CD4-positive, alpha-beta T cell treated with Interleukin-21 for 1 hour (primary cell): Measurements from ENCODE around the gene LRRC25.
A peak's percentile ranks its signal among the peaks of the same experiment; 100 is the strongest.
"Not testable (repeated sequence)": the region's sequence is repeated elsewhere in the genome, so short reads cannot be mapped to it uniquely, and the experiment has no call there.

Experiments
- DNase-seq: peaks from one replicate; pipeline ENCODE4 v3.0.0-alpha.2; 2020

The LRRC25 gene

DNA sequence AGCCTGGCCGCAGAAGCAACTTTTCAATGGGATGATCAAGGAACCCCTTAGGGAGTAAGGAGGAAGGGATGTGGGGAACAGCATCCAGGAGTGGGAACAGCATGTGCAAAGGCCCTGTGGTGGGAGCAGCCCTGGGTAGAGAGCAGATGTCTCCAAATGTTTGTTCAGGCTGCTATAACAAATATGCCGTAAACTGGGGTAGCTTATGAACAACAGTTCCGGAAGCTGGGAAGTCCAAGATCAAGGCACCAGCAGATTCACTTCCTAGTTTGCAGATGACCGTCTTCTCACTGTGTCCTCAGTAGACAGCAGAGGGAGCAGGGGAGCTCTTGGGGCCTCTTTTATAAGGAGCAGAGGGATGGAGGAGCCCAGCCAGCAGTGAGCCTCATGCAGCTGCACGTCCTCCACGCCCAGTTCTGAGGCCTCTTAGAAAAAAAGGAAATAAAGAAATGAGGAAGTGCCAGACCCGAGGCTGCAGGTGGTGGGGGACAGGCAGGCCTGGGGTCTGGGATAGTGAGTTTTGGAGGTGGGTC, 4.2 kb upstream of the LRRC25 start:
- peak; percentile 47 for DNase-seq

DNA sequence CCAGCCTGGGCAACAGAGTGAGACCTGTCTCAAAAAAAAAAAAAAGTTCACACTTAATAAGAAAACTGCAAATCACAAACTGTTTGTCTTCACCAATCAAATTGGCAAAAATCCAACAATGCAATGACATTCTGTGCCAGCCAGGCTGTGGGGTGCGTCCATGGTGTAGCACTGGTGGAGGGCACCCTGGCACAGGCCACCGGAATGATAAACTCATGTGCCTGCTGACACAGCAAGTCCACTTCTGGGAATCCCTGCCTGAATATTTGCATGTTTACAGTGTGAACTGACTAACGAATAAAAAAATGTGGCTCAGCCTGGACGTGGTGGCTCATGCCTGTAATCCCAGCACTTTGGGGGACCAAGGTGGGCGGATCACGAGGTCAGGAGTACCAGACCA, 1.6 kb upstream of the LRRC25 start:
- DNase-seq = no peak

DNA sequence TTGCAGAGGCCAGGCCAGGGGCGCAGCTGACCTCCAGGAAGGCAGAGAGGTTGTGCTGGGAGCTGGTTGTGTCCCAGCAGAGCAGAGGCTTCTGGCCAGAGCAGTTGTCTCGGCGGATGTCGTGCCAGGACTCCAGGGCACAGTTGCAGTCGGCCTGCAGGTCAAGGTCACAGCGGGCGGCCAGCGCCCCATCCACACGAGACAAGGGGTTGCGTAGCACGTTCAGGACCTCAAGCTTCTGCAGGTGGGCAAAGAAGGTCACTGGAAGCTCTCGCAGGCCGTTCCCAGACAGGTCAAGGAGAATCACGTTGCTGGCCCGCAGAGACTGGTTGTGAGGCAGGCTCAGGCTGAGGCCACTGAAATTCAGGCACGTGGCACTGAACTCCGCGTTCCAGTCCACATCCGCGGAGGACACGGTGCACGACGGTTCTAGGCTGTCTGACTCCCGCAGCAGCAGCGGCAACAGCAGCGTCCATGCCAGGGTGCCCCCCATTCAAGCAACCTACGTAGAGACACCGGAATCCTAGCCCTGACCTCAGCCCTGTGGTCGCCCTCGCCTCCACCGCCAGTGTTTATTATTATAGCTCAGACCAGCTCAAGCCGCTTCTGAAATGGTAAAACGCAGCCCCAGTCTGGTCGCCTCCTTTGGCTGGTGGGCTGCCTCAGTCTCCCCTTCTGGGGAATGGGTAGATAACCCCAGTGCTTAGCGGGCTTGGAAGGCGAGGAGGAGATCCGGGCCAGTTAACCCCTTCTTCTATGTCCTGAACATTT, 766 bp downstream of the LRRC25 start:
- DNase-seq = no peak

DNA sequence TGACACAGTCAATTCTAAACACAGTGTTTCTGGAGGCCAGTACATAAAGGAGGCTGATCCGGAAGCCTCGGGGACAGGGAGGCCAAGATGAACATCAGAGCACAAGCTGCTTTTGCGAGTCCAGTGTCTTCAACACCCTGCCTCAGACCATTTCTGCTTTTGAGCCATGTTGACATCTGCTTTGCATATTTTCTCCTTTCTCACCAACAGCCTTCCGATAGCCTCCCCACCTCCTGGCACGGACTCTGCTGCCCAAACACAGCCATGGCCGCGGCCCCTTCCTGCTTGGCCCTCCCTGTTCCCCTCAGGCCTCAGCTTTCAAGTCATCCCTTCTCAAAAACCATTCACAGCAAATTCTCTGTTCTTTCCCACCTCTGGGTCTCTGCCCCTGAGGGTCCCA, 3.6 kb downstream of the LRRC25 start:
- DNase-seq = no peak

DNA sequence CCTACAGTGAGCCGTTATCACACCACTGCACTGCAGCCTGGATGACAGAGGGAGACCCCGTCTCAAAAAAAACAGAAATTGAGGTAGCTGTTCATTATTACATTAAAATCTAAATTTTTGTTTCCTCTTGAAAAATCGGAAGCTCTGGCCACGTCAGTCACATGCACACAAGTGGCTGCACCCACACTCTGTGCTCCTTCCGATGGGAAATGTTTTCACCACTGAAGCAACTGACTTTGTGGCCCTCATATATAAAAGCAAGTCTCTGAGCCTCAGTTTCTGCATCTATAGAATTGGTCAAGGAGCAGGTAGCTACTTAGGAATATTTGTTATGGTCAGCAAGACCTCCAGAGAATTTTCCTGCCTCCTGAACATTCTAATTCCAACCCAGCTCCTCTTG, 4.5 kb downstream of the LRRC25 start:
- no peak for DNase-seq

DNA sequence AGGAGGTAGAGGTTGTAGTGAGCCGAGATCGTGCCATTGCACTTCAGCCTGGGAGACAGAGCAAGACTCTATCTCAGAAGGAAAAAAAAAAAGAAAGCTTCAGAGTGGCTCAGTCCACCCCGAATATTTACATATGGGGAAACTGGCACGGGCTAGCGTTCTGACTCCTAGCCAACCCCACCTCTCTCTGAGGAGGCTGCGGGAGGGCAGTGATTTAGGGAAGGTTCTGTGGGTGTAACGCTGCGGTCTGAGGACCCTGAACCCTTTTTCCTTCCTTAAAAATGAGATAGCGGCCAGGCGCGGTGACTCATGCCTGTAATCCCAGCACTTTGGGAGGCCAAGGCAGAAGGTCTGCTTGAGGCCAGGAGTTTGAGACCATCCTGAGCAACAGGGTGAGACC, 5.0 kb downstream of the LRRC25 start:
- peak; percentile 23 for DNase-seq

DNA sequence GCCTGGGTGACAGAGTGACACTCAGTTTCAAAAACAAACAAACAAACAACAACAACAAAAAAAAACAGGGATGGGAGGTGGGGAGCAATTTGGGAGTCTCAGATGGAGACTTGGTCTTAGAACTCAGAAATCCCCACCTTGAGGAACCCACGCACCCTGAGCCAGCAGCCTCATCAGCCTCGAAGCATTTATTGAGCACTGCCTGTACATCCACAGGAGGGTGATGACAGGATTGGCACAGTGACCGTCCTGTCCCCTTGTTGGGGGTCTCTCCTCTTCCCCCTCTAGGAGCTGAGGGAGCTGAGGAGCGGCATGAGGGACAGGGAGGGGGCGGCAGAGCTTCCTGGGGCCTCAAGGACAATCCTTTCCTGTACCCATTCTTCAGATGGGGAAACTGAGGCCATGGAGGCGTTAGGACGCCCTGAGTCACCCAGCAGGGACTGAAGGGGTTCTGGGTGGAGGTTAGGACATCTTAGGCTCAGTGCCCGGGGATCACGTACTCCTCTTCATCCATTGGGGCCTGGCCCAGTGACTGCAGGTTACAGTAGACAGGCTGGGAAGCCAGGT, 5.8 kb downstream of the LRRC25 start:
- DNase-seq = no peak

DNA sequence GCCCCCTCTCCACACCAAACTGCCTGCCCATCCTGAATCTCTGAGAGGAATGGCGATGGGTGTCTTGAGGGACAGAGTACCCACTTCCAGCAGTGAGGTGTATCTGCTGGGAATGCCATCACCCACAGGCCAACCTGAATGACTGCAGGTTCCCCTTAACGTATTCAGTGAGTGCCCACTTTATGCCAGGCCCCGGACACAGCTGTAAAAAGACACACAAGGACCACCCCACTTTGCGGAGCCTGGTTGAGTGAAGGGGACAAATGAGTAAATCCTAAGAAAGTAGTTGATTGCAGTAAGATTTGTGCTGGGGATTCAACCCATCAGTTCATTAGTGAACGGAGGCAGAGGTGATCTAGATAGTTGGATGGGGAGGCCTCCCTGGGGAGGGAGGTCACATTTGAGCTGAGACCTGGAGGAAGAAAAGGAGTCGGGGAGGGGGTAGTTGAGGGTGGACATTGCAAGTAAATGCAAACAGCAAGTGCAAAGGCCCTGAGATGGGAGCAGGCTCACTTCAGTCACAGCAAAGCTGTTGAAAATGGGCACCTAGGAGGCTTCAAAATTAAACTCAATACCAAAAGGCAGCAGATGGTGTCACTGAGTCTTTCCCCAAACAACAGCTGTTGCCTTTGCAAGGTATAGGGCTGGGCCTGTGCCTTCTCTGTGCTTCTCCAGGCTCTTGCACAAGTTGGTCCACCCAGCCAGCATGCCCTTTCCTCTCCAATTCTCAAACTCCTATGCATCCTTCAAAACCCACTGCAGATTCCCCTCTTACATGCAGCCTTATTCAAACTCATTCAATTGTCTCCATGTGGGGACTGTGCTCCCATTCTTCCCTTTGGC, 7.1 kb downstream of the LRRC25 start:
- no peak for DNase-seq

DNA sequence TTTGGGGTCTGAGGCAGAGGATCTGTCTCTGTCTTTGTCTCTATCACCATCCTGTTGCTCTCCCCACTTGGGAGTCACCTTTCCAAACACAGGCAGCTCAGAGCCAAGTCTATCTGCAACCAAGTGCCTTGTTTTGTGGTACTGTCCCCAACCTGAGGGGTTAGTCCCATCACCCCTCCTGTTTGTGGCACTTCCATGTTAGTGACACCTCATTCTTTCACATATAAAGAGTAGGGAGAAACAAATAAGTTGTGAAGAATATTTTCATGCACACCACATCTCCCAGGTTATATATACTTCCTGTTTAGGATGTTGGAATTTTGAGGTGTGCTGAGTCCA, 7.7 kb downstream of the LRRC25 start:
- no peak for DNase-seq

DNA sequence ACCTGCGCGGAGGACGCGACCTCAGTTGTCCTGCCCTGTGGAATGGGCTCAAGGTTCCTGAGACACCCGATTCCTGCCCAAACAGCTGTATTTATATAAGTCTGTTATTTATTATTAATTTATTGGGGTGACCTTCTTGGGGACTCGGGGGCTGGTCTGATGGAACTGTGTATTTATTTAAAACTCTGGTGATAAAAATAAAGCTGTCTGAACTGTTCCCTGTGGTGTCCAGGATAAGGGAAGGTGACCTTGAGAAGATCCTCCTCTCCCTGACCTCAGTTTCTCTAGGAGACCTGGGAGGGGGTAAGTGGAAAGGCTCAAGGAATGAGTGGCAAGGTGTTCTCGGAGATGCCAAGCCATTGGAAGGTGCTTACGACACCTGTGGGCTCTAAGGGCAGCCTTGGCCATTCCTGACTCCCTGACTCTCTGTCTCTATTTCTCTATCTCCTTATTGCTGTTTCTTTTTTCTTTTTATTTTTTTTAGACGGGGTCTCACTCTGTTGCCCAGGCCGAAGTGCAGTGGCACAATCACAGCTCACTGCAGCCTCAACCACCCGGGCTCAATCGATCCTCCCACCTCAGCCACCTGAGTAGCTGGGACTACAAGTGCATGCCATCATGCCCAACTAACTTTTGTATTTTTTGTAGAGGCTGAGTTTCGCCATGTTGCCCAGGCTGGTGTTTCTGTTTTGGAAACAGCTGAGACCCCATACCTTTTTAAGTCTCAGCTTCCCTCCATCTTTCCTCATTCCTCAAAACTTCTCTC, 8.3 kb downstream of the LRRC25 start:
- DNase-seq = no peak

DNA sequence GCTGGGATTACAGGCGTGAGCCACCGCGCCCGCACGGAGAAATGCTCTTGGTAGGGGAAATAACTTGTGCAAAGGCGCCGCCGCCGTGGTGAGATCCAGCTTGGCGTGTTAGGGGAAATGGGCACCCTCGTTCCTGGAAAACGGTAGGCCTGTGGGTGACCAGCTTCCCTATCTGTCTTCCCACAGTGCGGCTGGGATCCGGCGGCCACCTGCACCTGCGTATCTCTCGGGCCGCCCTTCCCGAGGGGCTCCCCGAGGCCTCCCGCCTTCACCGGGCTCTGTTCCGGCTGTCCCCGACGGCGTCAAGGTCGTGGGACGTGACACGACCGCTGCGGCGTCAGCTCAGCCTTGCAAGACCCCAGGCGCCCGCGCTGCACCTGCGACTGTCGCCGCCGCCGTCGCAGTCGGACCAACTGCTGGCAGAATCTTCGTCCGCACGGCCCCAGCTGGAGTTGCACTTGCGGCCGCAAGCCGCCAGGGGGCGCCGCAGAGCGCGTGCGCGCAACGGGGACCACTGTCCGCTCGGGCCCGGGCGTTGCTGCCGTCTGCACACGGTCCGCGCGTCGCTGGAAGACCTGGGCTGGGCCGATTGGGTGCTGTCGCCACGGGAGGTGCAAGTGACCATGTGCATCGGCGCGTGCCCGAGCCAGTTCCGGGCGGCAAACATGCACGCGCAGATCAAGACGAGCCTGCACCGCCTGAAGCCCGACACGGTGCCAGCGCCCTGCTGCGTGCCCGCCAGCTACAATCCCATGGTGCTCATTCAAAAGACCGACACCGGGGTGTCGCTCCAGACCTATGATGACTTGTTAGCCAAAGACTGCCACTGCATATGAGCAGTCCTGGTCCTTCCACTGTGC, 9.1 kb downstream of the LRRC25 start:
- peak; percentile 85 for DNase-seq

DNA sequence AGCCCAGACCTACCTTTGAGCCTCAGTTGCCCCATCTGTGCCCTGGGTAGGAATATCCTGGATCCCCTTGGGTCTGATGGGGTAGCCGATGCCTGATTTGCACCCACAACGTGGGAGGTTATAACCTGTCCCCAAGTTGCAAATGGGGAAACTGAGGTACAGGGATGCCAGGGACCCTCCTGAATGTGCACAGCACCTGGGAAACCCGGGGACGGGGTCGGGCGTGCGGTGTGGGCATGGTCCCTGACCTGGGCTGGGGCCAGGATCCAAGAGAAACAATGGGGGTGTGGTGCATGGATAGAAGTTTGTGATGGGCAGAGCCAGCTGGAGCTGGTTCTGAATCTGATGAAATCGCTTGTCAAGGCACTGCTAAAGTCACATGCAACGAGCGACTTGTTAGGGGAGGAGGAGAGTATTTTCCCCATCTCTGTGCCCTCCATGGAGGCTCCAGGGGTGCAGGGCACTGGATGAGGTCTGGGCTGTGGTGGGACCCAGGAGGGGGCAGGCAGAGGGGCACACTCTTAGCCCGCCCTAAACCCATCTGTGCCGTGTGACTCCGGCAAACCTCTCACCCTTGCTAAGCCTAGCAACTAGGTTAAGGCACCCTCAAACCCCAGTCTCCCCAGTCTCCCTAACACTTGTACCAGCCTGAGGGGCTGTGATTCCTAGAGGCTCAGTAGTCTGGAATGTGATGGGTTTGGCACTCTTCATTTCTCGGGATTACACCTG, 10.7 kb downstream of the LRRC25 start:
- no peak for DNase-seq

DNA sequence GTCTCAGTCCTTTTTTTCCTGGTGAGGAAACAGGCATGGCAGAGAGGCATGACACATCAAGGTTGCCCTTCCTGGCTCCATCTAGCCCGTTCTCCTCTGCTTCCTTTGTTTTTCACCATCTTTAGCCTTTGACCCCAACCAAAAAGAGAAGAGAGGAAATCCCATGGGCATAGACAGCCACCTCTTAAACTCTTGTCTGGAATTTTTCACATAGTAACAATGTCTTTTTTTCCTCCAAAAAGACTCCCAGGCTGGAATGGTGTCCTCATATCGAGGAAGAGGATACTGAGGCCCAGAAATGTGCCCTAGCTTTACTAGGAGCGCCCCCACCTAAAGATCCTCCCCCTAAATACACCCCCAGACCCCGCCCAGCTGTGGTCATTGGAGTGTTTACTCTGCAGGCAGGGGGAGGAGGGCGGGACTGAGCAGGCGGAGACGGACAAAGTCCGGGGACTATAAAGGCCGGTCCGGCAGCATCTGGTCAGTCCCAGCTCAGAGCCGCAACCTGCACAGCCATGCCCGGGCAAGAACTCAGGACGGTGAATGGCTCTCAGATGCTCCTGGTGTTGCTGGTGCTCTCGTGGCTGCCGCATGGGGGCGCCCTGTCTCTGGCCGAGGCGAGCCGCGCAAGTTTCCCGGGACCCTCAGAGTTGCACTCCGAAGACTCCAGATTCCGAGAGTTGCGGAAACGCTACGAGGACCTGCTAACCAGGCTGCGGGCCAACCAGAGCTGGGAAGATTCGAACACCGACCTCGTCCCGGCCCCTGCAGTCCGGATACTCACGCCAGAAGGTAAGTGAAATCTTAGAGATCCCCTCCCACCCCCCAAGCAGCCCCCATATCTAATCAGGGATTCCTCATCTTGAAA, 11.5 kb downstream of the LRRC25 start, which contains the start of gene GDF15:
Gene GDF15 (plus strand): TSS at position 484 of the 868 bp plus-strand sequence. CDS start 32 bp downstream, at position 516.
- DNase-seq = no peak

DNA sequence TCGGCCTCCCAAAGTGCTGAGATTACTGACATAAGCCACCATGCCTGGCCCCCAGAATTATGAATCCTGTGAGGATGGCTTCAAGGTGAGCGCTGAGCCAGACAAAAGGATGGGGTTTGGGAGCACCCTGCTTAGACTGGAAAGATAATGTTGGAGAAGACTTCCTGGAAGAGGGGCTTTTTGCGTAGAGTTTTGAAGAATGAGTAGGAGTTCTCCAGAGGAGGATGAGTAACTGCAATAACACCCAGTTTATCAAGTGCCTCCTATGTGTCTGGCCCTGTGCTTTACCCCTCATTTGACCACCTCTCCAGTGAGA, 12.1 kb downstream of the LRRC25 start:
- DNase-seq = no peak

DNA sequence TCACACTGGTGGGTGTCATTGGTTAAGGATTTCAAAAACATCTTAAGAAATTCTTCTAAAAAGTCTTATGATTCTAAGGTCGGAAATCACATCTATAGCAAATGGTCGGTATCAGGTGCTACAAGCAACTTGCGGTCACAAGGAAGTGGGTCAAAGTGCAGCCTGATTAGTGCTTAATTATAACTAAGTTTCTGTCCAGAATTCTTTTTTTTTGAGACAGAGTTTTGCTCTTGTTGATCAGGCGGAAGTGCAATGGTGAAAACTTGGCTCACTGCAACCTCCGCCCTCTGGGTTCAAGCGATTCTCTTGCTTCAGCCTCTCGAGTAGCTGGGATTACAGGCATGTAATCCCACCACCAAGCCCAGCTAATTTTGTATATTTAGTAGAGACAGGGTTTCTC, 12.6 kb downstream of the LRRC25 start:
- DNase-seq = no peak

DNA sequence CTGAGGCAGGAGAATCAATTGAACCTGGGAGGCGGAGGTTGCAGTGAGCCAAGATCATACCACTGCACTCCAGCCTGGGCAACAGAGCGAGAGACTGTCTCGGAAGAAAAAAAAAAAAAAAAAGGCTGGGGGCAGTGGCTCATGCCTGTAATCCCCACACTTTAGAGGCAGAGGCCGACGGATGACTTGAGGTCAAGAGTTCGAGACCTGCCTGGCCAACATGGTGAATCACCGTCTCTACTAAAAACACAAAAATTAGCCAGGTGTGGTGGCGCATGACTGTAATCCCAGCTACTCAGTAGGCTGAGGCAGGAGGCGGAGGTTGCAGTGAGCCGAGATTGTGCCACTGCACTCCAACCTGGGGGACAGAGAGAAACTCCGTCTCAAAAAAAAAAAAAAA, 13.8 kb downstream of the LRRC25 start:
- not testable (repeated sequence) for DNase-seq

DNA sequence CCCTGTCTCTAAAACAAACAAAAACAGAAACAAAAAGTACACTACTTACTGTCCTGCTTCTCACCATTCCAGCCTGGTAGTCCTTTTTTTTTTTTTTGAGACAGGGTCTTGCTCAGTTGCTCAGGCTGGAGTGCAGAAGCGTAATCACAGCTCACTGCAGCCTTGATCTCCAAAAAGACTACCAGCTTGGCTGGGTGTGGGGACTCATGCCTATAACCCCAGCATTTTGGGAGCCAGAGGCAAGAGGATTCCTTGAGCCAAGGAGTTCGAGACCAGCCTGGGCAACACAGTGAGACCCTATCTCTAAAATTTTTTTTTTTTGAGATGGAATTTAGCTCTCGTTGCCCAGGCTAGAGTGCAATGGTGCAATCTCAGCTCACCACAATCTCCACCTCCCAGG, 16.6 kb downstream of the LRRC25 start:
- no peak for DNase-seq

DNA sequence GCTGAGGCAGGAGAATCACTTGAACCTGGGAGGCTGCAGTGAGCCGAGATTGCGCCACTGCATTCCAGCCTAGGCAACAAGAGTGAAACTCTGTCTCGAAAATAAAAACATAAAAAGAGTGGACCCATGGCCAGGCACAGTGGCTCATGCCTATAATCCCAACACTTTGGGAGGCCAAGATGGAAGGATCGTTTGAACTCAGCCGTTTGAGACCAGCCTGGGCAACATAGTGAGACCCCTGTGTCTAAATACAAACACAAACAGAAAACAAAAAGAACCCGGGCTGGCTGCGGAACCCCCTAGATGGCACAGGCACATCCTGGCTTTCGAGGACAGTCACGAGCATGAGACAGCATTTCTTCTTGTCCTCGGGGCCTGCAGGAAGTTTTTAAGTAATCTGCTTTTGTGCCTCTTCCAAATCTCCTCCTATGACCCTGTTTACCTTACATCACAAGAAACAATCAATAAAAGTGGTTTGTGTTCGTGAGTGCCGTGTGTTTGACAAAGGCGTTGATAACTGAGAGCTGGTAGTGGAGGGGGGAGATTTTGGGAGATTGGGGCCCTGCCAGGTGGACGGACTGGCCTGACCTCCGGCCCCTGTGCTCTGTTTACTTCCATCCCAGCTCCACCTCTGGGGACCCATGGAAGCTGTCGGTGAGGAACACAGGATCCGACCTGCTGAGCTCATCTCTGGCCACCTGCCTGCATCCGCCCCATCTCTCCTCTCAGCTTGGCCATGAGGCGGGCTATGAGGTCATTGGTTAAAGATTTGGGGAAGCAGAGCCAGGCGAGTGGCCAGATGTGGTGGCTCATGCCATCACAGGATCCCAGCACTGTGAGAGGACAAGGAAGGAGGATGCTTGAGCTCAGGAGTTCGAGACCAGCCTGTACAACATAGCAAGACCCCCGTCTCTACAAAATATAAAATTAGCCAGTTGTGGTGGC, 17.3 kb downstream of the LRRC25 start:
- no peak for DNase-seq

DNA sequence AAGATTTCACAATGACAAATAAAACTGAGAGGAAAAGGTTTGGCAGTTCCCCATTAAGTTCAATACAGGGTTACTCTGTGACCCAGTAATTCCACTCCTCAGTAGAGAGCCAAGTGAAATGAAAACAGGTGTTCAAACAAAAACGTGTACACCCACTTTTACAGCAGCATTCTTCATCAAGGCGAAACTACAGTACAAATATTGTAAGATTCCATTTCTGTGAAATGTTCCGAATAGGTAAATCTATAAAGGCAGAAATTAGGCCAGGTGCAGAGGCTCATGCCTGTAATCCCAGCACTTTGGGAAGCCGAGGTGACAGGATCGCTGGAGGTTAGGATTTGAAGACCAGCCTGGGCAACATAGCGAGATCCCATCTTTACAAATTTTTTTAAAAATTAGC, 20.4 kb downstream of the LRRC25 start:
- no peak for DNase-seq
